Left ventricle myocardium inferior (tissue), 1 donor: ENCODE data around the gene SND1. TPM values are rescaled to one million over a fixed set of nuclear protein-coding genes. Genes with fewer than 3 reads are reported as not detected.

Experiments used
- DNase-seq: peaks from one replicate; pipeline ENCODE4 v3.0.0-alpha.2; 2020
- H3K27ac ChIP-seq: fragments of 200-600 bp; replicated peaks from 2 replicates; pipeline ENCODE4 v1.8.0; 2021
- H3K27me3 ChIP-seq: fragments of 200-600 bp; 2 replicates; pipeline ENCODE4 v1.8.0; 2021; ENCODE audit warnings: low read depth
- H3K36me3 ChIP-seq: fragments of 200-600 bp; 2 replicates; pipeline ENCODE4 v1.8.0; 2021
- H3K4me1 ChIP-seq: fragments of 200-600 bp; 2 replicates; pipeline ENCODE4 v1.8.0; 2021
- H3K4me3 ChIP-seq: fragments of 200-600 bp; 2 replicates; pipeline ENCODE4 v1.8.0; 2021; ENCODE audit warnings: mild to moderate bottlenecking, moderate library complexity
- H3K9me3 ChIP-seq: fragments of 200-600 bp; replicated peaks from 2 replicates; pipeline ENCODE4 v1.8.0; 2021
- CTCF ChIP-seq: fragments of 200-600 bp; IDR thresholded peaks from 2 replicates; pipeline ENCODE4 v1.8.0; 2021; ENCODE audit warnings: antibody characterized with exemption, mild to moderate bottlenecking, borderline replicate concordance
- intact Hi-C: fragments of 100-400 bp; cut with micrococcal nuclease; formaldehyde crosslinking; loops from one replicate; pipeline ENCODE4 v1.11.0; 2022
- total RNA-seq: library from RNA; stranded (reverse); fragmentation: NEBNext Ultra II Directional; extraction: Animal tissue kit (Norgen Biotek cat#: 25700); gene quantifications from one replicate; pipeline ENCODE4 v1.2.1, GENCODE V29; 2021
- donor health status: DM: no; HTN: yes; CAD: no; lungs with severe emphysema.

The SND1 gene
- total RNA-seq, 1 donor from 2014 or later = 71.6 TPM

- Histone ChIP-seq H3K27me3 (no peaks in the 10 kb centered on the region), H3K4me1 (no peaks in the 10 kb centered on the region), H3K4me3 (no peak overlapping the region), H3K9me3 (no peaks in the 10 kb centered on the region), H3K36me3 (no peaks in the 10 kb centered on the region), H3K27ac (no peak overlapping the region)
- no peak for DNase-seq
- intact Hi-C loops = no loop called here
- no peak for TF ChIP-seq CTCF
These were observed 257.6 kb downstream of the SND1 start for GRCh38 chr7:127909424-127910152.

GRCh38 chr7:127910670-127911069, 258.7 kb downstream of the SND1 start:
- Histone ChIP-seq H3K4me1 (no peaks in the 10 kb centered on the region), H3K9me3 (no peaks in the 10 kb centered on the region), H3K36me3 (no peaks in the 10 kb centered on the region), H3K27me3 (no peaks in the 10 kb centered on the region), H3K27ac (no peak overlapping the region), H3K4me3 (no peak overlapping the region)
- DNase-seq = no peak
- TF ChIP-seq CTCF = no peak
- intact Hi-C loops = no loop called here

GRCh38 chr7:127911968-127912511, 260.0 kb downstream of the SND1 start:
- intact Hi-C loops = no loop called here
- H3K9me3 ChIP-seq = no peaks in the 10 kb centered on the region

GRCh38 chr7:127912901-127913300, 260.9 kb downstream of the SND1 start:
- no peaks in the 10 kb centered on the region for H3K27me3 ChIP-seq
- DNase-seq = no peak
- no peak overlapping the region for H3K4me3 ChIP-seq
- H3K27ac ChIP-seq = no peak overlapping the region
- TF ChIP-seq CTCF = no peak
- H3K4me1 ChIP-seq = no peaks in the 10 kb centered on the region
- intact Hi-C loops = no loop called here
- no peaks in the 10 kb centered on the region for H3K9me3 ChIP-seq
- no peaks in the 10 kb centered on the region for H3K36me3 ChIP-seq

More at GRCh38 chr7:127911968-127912511, 260.0 kb downstream of the SND1 start:
- no peak for TF ChIP-seq CTCF
- no peak for DNase-seq
- no peaks in the 10 kb centered on the region for H3K4me1 ChIP-seq
- no peaks in the 10 kb centered on the region for H3K36me3 ChIP-seq
- no peak overlapping the region for H3K27ac ChIP-seq
- no peaks in the 10 kb centered on the region for H3K27me3 ChIP-seq
- H3K4me3 ChIP-seq = no peak overlapping the region

- H3K4me1 ChIP-seq = no peaks in the 10 kb centered on the region
- no peak overlapping the region for H3K4me3 ChIP-seq
- H3K9me3 ChIP-seq = no peaks in the 10 kb centered on the region
- no peak for DNase-seq
- no peaks in the 10 kb centered on the region for H3K36me3 ChIP-seq
- intact Hi-C loops = no loop called here
- no peak for TF ChIP-seq CTCF
- H3K27ac ChIP-seq = no peak overlapping the region
- H3K27me3 ChIP-seq = no peaks in the 10 kb centered on the region
These were observed 261.7 kb downstream of the SND1 start for GRCh38 chr7:127913686-127914085.
